ENCODE data around the gene OPCML. TPM values are rescaled to one million over a fixed set of nuclear protein-coding genes. Genes with fewer than 3 reads are reported as not detected.

OPCML gene
- total and polyA plus RNA-seq, 2 donors (not counting 1 experiment from before 2014, with no cell fraction given): not detected

GRCh38 chr11:133146697-133147306 lies 385.5 kb downstream of the OPCML start:
- Histone ChIP-seq H3K79me2 (ENCODE audit: control insufficient read depth, insufficient read depth, low read length) (no peaks in the 10 kb centered on the region), H2AFZ (ENCODE audit: insufficient read depth, low read depth, low read length, poor library complexity, severe bottlenecking) (no peak overlapping the region), H3K4me1 (ENCODE audit: control insufficient read depth in 2 of 2, insufficient read depth in 2 of 2, low read length in 2 of 2) (no peaks in the 10 kb centered on the region), H3K27me3 (replicated peaks in 1 of 4; ENCODE audit: control extremely low read depth in 1 of 4, control insufficient read depth in 3 of 4, insufficient read depth in 4 of 4, low read length in 3 of 4) (no peaks in the 10 kb centered on the region), H3K9me3 (ENCODE audit: control extremely low read depth in 1 of 3, control insufficient read depth in 2 of 3, insufficient read depth in 1 of 3, low read length in 2 of 3) (peaks cover 0 to 5% (median 0%) of the 10 kb centered on the region in 3 donors), H3K36me3 (replicated peaks in 1 of 2; ENCODE audit: control extremely low read depth in 1 of 2, control insufficient read depth in 1 of 2, extremely low read depth in 1 of 2, insufficient read depth in 2 of 2, low read length in 1 of 2) (no peaks in the 10 kb centered on the region), H4K20me1 (ENCODE audit: control insufficient read depth, insufficient read depth, low read length, poor library complexity, severe bottlenecking) (no peaks in the 10 kb centered on the region), H3K4me3 (ENCODE audit: control extremely low read depth in 1 of 5, extremely low read depth in 1 of 5, insufficient read depth in 1 of 5, low read depth in 2 of 5, low read length in 4 of 5) (no peak overlapping the region), H3K4me2 (replicated peaks; ENCODE audit: low read depth, low read length, poor library complexity, severe bottlenecking) (no peak overlapping the region), H3K27ac (ENCODE audit: low read length in 2 of 2) (no peak overlapping the region), H3K9ac (ENCODE audit: low read length) (no peak overlapping the region)
- TF ChIP-seq, protein P1, sequence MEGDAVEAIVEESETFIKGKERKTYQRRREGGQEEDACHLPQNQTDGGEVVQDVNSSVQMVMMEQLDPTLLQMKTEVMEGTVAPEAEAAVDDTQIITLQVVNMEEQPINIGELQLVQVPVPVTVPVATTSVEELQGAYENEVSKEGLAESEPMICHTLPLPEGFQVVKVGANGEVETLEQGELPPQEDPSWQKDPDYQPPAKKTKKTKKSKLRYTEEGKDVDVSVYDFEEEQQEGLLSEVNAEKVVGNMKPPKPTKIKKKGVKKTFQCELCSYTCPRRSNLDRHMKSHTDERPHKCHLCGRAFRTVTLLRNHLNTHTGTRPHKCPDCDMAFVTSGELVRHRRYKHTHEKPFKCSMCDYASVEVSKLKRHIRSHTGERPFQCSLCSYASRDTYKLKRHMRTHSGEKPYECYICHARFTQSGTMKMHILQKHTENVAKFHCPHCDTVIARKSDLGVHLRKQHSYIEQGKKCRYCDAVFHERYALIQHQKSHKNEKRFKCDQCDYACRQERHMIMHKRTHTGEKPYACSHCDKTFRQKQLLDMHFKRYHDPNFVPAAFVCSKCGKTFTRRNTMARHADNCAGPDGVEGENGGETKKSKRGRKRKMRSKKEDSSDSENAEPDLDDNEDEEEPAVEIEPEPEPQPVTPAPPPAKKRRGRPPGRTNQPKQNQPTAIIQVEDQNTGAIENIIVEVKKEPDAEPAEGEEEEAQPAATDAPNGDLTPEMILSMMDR (IDR thresholded peaks at IDR 0.05): no peak
- TF ChIP-seq EZH2 (IDR thresholded peaks at IDR 0.05; ENCODE audit: borderline replicate concordance, insufficient read depth, low read depth, low read length, poor library complexity, severe bottlenecking): no peak
- Mint-ChIP-seq H3K27ac (no peak overlapping the region), H3K27me3 (no peaks in the 10 kb centered on the region), H3K9me3 (ENCODE audit: insufficient read depth) (peaks cover 3% of the 10 kb centered on the region), H3K4me3 (no peak overlapping the region), H3K4me1 (no peaks in the 10 kb centered on the region)
- DNase-seq (no peak), ATAC-seq (ENCODE audit: low read depth) (no peak)
- intact Hi-C loops (cut with micrococcal nuclease): no loop called here
- POLR2A ChIA-PET: no interaction called here
- CTCF ChIA-PET: no interaction called here
- 87% methylated on average over 6 of the region's 7 CpGs for WGBS (ENCODE audit: insufficient coverage)

- Histone ChIP-seq H3K9me3 (ENCODE audit: control extremely low read depth in 1 of 3, control insufficient read depth in 2 of 3, insufficient read depth in 1 of 3, low read length in 2 of 3) (peaks cover 0 to 6% (median 0%) of the 10 kb centered on the region in 3 donors), H3K27ac (ENCODE audit: low read length in 2 of 2) (no peak overlapping the region), H3K9ac (ENCODE audit: low read length) (no peak overlapping the region), H3K79me2 (ENCODE audit: control insufficient read depth, insufficient read depth, low read length) (no peaks in the 10 kb centered on the region), H3K36me3 (replicated peaks in 1 of 2; ENCODE audit: control extremely low read depth in 1 of 2, control insufficient read depth in 1 of 2, extremely low read depth in 1 of 2, insufficient read depth in 2 of 2, low read length in 1 of 2) (no peaks in the 10 kb centered on the region), H3K4me1 (ENCODE audit: control insufficient read depth in 2 of 2, insufficient read depth in 2 of 2, low read length in 2 of 2) (no peaks in the 10 kb centered on the region), H3K27me3 (replicated peaks in 1 of 4; ENCODE audit: control extremely low read depth in 1 of 4, control insufficient read depth in 3 of 4, insufficient read depth in 4 of 4, low read length in 3 of 4) (no peaks in the 10 kb centered on the region), H3K4me2 (replicated peaks; ENCODE audit: low read depth, low read length, poor library complexity, severe bottlenecking) (no peak overlapping the region), H3K4me3 (ENCODE audit: control extremely low read depth in 1 of 5, extremely low read depth in 1 of 5, insufficient read depth in 1 of 5, low read depth in 2 of 5, low read length in 4 of 5) (no peak overlapping the region), H4K20me1 (ENCODE audit: control insufficient read depth, insufficient read depth, low read length, poor library complexity, severe bottlenecking) (no peaks in the 10 kb centered on the region), H2AFZ (ENCODE audit: insufficient read depth, low read depth, low read length, poor library complexity, severe bottlenecking) (no peak overlapping the region)
- no peak overlapping the region for H3K4me3 Mint-ChIP-seq
- no peaks in the 10 kb centered on the region for H3K9me3 Mint-ChIP-seq (ENCODE audit: insufficient read depth)
- POLR2A ChIA-PET: no interaction called here
- 65% methylated on average over 2 of the region's 5 CpGs for WGBS (ENCODE audit: insufficient coverage)
- no peak for DNase-seq
- TF ChIP-seq, protein P1 (IDR thresholded peaks at IDR 0.05): no peak
- no peak for TF ChIP-seq EZH2 (IDR thresholded peaks at IDR 0.05; ENCODE audit: borderline replicate concordance, insufficient read depth, low read depth, low read length, poor library complexity, severe bottlenecking)
- no peaks in the 10 kb centered on the region for H3K4me1 Mint-ChIP-seq
- H3K27me3 Mint-ChIP-seq: peaks cover 3% of the 10 kb centered on the region
- intact Hi-C loops (cut with micrococcal nuclease): loop anchor here (10.0 kb wide), 2 partner anchors 63 to 697 kb away; no protein-coding TSS in a partner anchor
- no peak overlapping the region for H3K27ac Mint-ChIP-seq
- ATAC-seq (ENCODE audit: low read depth): no peak
- CTCF ChIA-PET: no interaction called here
These were observed 394.4 kb downstream of the OPCML start for GRCh38 chr11:133137939-133138338.
